ENCODE results near the gene VEGFC.
A peak's percentile ranks its signal among the peaks of the same experiment; 100 is the strongest.

DNA sequence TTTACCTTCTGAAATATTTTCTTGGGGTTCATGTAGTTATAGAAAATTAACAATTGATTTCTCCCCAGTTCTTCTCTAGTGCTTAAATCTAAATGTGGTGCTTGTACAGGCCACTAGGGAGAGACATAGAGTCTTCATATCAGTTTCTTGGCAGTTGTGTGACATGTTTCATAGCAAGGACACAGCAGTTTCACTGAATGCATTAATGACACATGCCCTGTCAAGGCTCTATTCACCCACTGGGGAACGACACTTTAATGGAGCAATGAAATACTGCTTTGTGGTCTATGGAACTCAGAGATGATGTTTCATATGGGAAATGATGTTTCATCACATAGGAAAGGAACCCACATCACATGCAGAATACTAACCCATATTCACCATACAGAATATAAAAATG is 2.8 kb downstream of the VEGFC start:
- TF ChIP-seq, protein P1, sequence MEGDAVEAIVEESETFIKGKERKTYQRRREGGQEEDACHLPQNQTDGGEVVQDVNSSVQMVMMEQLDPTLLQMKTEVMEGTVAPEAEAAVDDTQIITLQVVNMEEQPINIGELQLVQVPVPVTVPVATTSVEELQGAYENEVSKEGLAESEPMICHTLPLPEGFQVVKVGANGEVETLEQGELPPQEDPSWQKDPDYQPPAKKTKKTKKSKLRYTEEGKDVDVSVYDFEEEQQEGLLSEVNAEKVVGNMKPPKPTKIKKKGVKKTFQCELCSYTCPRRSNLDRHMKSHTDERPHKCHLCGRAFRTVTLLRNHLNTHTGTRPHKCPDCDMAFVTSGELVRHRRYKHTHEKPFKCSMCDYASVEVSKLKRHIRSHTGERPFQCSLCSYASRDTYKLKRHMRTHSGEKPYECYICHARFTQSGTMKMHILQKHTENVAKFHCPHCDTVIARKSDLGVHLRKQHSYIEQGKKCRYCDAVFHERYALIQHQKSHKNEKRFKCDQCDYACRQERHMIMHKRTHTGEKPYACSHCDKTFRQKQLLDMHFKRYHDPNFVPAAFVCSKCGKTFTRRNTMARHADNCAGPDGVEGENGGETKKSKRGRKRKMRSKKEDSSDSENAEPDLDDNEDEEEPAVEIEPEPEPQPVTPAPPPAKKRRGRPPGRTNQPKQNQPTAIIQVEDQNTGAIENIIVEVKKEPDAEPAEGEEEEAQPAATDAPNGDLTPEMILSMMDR (conservative IDR thresholded peaks at IDR 0.05; ENCODE audit: low read length) = peak; percentile 72
- no peak for TF ChIP-seq EZH2phosphoT487 (IDR thresholded peaks at IDR 0.05; ENCODE audit: borderline replicate concordance)
